GM19438 (cell line): ENCODE data around the gene LAGE3.

ENCODE experiments used
- ATAC-seq: cut with Tn5 transposase; IDR thresholded peaks from one replicate; pipeline ENCODE4 v1.9.1; 2021; ENCODE audit warnings: low read depth; ENCODE audit not compliant: unreplicated experiment

Gene LAGE3

DNA sequence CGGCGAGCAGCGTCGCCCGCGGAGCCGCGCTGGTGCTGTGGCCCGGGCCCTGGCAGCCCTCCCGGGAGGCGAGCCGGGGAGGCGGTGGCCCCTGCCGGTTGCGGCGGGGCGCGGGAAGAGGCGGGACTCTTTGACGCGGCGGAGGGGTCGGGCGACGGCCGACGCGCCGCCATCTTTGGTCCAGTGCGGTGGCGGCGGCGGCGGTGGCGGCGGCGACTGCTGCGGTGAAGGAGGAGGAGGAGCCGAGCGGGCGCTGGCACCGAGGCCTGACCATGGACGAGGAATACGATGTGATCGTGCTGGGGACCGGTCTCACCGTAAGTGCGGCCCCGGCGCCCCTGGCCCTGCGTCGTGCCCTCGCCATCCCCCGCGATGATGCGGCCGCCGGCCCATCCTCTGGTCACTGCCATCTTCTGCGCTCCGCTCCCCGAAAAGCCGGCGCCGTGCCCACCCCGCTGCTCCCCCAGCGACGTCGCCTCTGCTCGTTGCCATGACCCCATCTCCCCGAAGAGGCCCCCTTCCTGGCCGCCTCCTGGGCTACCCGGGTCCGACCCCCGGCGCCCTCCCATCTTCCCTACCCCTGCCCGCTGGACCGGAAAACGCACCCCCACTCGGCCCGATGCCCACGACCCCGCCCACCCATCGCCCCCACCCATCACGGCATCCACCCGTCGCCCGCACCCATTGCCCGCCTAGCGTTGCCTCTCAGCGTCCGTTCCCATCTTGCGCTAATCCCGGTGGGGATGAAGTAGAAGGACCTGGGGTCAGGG lies 41.9 kb downstream of the LAGE3 start, which contains the start of gene GDI1:
TSS of gene GDI1 (plus strand) at position 172 of the 770 bp plus-strand sequence. CDS start at position 273, 101 bp downstream.
- ATAC-seq, result no peak

DNA sequence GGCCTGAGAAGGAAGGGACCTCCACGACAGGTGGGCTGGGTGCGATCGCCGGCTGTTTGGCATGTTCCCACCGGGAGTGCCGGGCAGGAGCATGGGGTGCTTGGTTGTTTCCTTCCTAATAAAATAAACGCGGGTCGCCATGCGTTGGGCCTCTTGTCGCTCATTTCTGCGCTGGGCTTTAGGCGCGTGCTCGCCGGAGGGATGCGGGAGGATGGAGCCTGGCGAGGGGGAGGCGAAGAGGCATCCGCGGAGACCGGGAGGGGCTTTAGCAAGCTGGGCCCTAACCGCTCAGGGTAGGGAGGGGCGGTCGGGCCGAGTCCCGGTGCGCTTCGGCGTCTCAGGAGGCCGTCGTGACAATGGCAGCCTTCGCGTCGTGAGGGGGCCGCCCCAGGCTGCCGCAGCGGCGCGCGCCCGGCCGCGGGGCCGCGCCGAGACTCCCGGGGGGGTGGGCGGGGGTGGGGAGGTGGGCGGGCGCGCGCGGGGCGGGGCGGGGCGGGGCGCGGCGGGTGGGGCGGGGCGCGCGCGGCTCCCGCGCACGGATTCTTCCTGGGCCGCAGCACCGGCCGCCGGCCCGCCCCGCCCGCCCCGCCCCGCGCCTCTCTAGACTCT lies 42.6 kb downstream of the LAGE3 start:
- no peak for ATAC-seq

DNA sequence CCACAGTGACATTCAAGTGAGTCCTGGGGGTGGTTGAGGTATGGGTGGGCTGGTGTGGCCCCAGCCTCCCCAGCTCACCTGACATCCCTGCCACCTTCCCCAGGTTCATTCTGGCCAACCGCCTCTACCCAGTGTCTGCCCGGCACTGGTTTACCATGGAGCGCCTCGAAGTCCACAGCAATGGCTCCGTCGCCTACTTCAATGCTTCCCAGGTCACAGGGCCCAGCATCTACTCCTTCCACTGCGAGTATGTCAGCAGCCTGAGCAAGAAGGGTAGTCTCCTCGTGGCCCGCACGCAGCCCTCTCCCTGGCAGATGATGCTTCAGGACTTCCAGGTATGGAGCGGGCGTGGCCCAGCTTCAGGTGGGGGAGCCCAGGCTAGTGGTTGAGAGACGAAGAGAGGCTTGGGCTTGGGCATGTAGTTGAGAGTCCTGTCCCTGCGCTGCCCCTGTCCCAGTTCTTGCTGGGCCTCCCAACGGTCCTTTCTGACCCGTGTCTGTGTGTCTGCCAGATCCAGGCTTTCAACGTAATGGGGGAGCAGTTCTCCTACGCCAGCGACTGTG lies 43.8 kb downstream of the LAGE3 start:
- ATAC-seq, result no peak

DNA sequence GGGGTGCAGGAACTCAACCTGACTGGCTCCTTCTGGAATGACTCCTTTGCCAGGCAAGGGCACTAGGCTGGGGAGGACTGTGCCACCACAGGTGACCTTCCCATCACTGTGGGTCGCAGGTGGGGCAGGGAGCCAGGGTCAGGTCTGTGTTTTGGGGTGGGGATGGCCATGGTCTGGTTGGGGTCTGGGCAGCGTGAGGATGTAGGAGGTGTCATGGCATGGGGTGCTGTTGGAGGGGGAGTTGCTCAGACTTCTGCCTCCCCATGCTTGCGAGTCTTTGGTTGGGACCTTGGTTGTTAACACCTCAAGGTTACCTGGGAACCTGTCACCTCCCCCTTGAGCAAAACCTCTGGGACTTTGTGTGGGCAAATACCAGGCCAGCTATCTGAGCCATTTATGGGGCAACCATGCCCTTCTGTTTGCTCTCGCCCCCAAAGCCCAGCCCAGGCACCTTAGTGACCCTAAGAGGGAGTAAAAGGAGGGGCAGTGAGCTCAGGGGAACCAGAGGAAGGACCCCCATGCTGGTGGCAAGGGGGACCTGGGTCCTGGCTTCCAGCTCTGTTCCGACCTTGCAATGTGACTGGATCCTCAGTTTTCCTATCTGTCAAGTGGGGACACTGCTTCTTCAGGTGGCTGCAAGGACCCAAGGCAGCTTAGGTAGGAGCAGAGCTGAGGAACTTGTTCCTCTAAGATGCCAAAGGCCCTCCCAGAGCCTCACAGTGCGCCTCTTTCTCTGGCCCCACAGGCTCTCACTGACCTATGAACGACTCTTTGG lies 44.5 kb downstream of the LAGE3 start:
- ATAC-seq, result no peak

DNA sequence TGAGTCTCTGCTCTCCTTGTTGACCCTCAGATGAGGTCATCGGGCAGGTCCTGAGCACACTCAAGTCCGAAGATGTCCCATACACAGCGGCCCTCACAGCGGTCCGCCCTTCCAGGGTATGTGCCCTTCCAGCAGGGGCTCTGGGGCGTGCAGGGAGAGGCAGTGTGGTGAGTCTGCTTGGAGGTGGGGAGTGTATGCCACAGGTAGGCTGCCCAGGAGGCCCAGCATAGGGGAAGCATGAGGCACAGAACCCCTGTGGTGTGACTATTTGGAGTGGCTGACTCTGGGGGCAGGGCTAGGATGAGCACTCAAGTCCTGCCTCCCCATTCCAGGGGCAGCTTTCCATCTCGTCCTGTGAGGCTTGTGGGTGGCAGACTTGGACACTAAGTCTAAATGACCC lies 45.5 kb downstream of the LAGE3 start:
- ATAC-seq, result no peak

DNA sequence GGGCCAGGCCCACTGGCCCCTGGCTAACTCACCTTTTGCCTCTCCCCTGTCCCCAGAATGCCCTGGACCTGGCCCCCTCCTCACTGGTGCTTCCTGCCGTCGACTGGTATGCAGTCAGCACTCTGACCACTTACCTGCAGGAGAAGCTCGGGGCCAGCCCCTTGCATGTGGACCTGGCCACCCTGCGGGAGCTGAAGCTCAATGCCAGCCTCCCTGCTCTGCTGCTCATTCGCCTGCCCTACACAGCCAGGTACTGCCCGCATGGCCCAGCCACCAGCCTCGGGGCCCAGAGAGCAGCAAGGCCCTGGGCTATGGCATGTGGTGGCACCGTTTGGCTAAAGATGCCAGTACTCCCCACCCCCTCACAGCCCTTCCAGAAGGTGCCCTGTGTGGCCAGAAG lies 46.9 kb downstream of the LAGE3 start:
- ATAC-seq, result no peak

DNA sequence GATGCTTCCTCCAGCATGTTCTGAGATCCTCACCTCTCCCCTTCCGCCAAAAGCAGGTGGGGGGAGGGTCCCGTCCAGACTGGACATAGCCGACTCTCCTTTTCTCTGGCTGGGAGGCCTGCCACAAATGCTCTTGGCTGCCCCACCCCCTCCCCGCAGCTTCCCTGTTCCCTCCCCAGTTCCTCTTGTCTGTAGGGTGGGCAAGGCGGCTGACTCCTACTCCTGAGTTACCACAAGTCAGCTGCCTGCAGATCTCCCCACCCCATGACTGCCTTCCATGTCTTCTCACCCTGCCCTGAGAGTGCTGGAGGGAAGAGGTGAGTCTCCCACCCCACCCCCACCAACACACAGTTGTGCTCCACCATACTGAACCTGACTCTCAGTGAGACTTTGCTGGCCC lies 47.7 kb downstream of the LAGE3 start:
- no peak for ATAC-seq

DNA sequence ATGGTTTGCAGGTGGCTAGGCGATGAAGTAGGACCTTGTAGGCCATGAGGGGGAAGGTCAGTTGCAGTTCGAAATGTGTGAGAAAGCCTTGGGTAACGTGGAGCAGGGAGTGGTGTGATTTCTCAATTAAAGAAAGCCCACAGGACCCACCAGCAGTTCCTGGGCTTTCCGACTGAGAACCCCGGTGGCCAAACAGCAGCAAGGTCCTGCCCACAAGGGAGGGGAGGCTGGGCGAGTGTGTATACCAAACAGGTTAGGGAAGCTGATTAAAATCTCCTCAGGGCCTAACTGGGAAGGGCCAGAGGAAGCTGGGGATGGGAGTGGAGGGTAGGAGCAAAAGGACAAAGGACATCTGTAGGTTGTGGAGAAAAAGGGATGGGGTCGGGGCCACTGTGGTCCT lies 48.2 kb downstream of the LAGE3 start:
- ATAC-seq, result no peak

DNA sequence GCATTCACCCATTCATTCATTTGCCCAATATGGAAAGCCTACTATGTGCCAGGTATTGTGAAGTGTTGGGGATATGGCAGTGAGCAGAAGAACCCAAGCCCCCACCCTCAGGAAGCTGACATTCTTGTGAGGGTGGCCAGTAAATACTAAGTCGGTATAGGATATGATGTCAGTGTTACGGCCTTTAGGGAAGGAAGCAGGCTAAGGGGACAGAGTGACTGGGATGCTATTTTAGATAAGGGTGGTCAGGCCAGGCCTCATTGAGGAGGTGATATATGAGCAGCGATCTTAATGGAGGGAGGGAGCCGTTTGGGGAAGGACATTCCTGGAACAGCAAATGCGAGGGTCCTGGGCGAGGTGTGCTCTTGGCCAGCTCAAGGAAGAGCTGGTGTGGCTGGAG lies 48.6 kb downstream of the LAGE3 start:
- ATAC-seq, result no peak

DNA sequence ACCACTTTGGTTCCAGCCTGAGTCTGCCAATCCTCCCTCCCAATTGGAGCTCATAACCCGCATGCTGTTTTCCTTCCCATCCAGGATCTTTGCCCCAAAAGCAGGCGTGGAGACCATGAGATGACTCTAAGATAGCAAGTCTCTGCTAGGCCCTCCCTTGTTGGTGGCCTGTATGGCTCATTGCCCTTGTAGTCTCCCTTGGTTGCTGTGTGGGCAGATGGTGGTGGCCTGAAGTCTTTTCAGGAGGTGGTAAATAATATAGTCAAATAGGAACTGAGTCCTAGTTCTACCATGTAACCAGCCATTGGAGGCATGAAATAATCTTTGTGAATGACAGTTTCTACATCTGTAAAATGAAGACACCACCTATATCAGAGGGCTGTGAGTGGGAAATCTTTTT lies 49.4 kb downstream of the LAGE3 start:
- no peak for ATAC-seq

DNA sequence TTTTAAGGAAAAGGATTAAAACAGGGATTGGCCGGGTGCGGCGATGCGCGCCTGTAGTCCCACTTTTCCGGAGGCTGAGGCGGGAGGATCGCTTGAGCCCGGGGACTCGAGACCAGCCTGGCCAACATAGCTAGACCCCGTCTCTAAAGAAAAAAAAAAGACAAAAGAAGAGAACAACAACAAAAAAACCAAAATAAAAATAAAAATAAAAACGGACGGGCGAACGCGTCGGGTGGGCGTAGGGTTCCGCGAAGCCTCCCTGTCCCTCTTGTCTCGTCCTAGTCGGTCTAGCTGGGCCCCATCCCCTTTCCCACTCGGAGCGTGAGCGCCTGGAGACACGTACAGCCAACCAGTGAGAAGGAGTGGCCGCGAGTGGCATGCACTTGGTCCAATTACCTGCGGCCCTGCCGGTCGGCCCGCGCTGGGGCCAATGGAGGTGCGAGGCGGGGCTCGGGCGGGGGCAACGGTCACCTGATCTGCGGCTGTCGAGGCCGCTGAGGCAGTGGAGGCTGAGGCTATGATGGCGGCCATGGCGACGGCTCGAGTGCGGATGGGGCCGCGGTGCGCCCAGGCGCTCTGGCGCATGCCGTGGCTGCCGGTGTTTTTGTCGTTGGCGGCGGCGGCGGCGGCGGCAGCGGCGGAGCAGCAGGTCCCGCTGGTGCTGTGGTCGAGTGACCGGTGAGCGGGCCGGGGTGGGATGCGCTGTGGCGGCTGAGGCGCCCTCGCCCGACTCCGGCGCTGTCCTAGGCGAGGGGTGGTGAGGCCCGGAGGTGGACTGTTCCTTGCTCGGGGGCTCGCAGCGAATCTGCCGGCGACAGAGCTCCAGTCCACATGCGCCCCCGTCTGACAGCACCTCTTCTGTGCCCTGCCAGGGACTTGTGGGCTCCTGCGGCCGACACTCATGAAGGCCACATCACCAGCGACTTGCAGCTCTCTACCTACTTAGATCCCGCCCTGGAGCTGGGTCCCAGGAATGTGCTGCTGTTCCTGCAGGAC lies 50.6 kb downstream of the LAGE3 start, which contains the start of gene ATP6AP1:
TSS of gene ATP6AP1 (plus strand) at position 502 of the 996 bp plus-strand sequence. CDS start at position 518, 16 bp downstream.
- ATAC-seq, result peak; percentile 95
